Colonic mucosa (tissue), 4 donors: ENCODE results near the gene BOD1L1. TPM values are rescaled to one million over a fixed set of nuclear protein-coding genes. Genes with fewer than 3 reads are reported as not detected.

Source experiments
- DNase-seq: peaks from one replicate; pipeline ENCODE4 v3.0.0-alpha.2; 2020
- H3K27ac ChIP-seq: fragments of 200-600 bp; one replicate; pipeline ENCODE4 v1.8.0; 2021
- H3K27me3 ChIP-seq: fragments of 200-600 bp; one replicate; pipeline ENCODE4 v1.8.0; 2021
- H3K36me3 ChIP-seq: fragments of 200-600 bp; one replicate; pipeline ENCODE4 v1.8.0; 2021
- H3K4me1 ChIP-seq: fragments of 200-600 bp; one replicate; pipeline ENCODE4 v1.8.0; 2021; ENCODE audit warnings: mild to moderate bottlenecking
- H3K4me3 ChIP-seq: fragments of 200-600 bp; one replicate; pipeline ENCODE4 v1.8.0; 2021
- H3K9ac ChIP-seq, 2 donors: one replicate each; pipeline ENCODE4 v1.7.0; 2013; ENCODE audit warnings: control low read depth in 2 of 2, low read depth in 2 of 2, low read length in 2 of 2
- H3K9me3 ChIP-seq: fragments of 200-600 bp; one replicate; pipeline ENCODE4 v1.8.0; 2021
- CTCF ChIP-seq: fragments of 200-600 bp; IDR thresholded peaks from one replicate; pipeline ENCODE4 v1.8.0; 2022; ENCODE audit warnings: antibody characterized with exemption, mild to moderate bottlenecking
- intact Hi-C: fragments of 100-400 bp; cut with DNase I; formaldehyde crosslinking; loops from one replicate; pipeline ENCODE4 v1.14.1; 2022
- total RNA-seq, 2 donors: library from RNA; stranded (reverse); fragmentation: NEBNext Ultra II Directional in 1 of 2; extraction: Animal tissue kit (Norgen Biotek cat#: 25700) in 1 of 2; gene quantifications; one replicate each; pipeline ENCODE4 v1.2.1, GENCODE V29; 2021
- donor health status: healthy.
- donor health status: DM: no; HTN: no; CAD: no.
- donor health status: DM: no; HTN: no; CAD: no.

BOD1L1 gene
- total RNA-seq, 2 donors from 2014 or later, result 20.7 to 24.7 TPM

DNA sequence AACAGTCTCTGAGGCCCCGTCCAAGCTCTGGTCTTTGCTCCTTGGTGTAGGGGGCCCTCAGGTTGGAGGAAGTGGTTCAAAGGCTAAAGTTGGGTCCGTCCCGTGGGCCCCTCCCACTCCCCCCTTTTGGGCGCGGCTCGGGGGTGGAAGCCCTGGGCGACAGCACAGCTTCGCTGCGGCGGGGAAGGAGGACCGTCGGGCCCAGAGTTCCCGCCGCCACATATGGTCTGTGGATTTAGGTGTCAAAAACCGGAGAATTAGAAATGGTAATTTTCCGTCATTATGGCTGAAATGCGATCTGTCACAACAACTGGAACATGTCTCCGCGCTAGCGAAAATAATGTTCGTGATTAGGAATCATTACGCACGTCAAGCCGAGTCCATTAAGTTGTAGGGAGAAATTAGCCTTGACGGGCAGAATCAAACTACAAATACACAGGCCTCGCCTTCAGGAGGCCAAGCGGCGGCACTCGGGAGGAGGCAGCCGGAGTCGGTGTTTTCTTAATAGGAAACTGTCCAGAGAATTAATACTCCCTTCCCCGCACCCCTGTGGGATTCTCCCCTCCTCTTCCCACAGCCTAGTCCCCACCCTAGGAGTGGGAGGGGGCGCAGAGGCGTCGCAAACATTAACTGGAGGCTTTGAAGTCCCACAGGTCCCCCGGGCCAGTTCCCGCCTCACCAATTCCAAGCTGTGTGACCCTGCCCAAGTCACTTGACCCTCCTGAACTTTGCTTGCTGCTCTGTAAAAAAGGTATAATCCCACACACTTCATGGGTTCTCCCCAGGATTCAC is 98.2 kb downstream of the BOD1L1 start:
- DNase-seq, result no peak
- intact Hi-C loops, result no loop called here
- TF ChIP-seq CTCF, result no peak
- Histone ChIP-seq H3K27me3 (peaks cover 60% of the 10 kb centered on the region), H3K36me3 (no peaks in the 10 kb centered on the region), H3K9me3 (no peaks in the 10 kb centered on the region), H3K4me1 (no peaks in the 10 kb centered on the region), H3K9ac (no peak overlapping the region), H3K4me3 (no peak overlapping the region), H3K27ac (no peak overlapping the region)

DNA sequence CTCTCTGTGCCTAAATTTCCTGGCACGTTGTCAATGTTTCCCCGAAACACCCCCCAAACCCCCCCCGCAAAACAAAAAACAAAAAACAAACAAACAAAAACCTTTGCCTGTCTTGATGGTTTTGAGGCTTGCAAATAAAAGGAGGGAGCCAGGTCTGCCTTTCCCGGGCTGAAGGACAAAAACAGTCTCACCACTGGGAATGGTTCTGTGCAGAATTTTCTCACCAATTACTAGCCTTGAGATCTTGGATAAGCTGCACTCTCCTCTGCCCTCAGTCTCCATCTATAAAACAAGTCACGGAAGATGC is 98.8 kb downstream of the BOD1L1 start:
- Histone ChIP-seq H3K9me3 (no peaks in the 10 kb centered on the region), H3K27ac (no peak overlapping the region), H3K27me3 (peaks cover 60% of the 10 kb centered on the region), H3K9ac (no peak overlapping the region), H3K4me3 (no peak overlapping the region), H3K4me1 (no peaks in the 10 kb centered on the region), H3K36me3 (no peaks in the 10 kb centered on the region)
- TF ChIP-seq CTCF, result no peak
- intact Hi-C loops, result no loop called here
- no peak for DNase-seq

GRCh38 chr4:13527981-13528820 is 99.3 kb downstream of the BOD1L1 start:
- intact Hi-C loops, result no loop called here
- no peak for DNase-seq
- Histone ChIP-seq H3K36me3 (no peaks in the 10 kb centered on the region), H3K27me3 (peaks cover 64% of the 10 kb centered on the region), H3K9ac (no peak overlapping the region), H3K4me3 (no peak overlapping the region), H3K27ac (no peak overlapping the region), H3K4me1 (no peaks in the 10 kb centered on the region), H3K9me3 (no peaks in the 10 kb centered on the region)
- no peak for TF ChIP-seq CTCF

DNA sequence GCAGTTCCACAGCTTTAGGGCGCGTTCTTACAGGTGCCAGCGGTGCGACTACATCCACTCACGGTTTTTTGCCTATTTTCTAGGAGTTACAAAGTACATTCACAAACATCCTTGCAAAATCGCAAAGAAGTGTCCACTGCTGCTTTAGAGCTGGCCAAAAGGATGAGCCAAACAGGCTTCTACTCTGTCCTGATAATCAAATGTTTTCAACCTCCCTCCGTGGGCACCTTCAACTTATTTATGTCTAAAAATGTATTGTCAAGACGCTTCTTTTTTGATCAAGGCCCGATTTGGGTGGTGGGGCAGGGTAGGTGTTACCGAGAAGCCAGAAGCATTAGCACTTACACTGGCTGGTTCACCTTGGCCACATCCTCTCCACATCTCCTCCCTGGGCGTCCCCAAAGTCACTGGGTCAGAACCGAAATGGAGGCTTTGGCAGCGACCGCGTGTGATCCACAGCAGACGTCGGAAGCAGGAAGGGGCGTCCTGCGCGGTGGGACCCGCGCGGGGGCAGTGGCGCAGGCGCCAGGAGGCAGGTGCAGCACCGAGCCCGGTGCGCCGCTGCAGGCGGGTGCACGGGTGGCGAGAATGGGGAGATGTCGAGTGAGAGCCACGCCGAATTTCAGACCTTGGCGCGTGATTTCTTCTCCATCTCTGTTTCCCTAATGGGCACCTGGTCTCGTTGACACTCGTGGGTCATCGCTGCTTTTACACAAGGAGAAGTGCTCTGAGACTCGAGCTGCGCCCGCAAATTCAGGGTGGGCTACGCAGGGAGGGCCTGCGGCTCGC is 100.1 kb downstream of the BOD1L1 start:
- H3K9me3 ChIP-seq, result no peaks in the 10 kb centered on the region
- H3K36me3 ChIP-seq, result no peaks in the 10 kb centered on the region
- H3K27me3 ChIP-seq, result peaks cover 70% of the 10 kb centered on the region
- intact Hi-C loops, result no loop called here
- no peak for DNase-seq
- H3K27ac ChIP-seq, result no peak overlapping the region
- H3K4me1 ChIP-seq, result no peaks in the 10 kb centered on the region
- no peak overlapping the region for H3K9ac ChIP-seq
- H3K4me3 ChIP-seq, result no peak overlapping the region
- no peak for TF ChIP-seq CTCF

GRCh38 chr4:13526658-13527057 is 100.9 kb downstream of the BOD1L1 start:
- DNase-seq, result no peak
- H3K4me3 ChIP-seq, result no peak overlapping the region
- intact Hi-C loops, result no loop called here
- H3K9me3 ChIP-seq, result no peaks in the 10 kb centered on the region
- H3K27me3 ChIP-seq, result peaks cover 66% of the 10 kb centered on the region
- TF ChIP-seq CTCF, result no peak
- no peak overlapping the region for H3K27ac ChIP-seq
- no peaks in the 10 kb centered on the region for H3K36me3 ChIP-seq
- H3K9ac ChIP-seq, result no peak overlapping the region
- H3K4me1 ChIP-seq, result no peaks in the 10 kb centered on the region
